Liver (tissue), 9 donors: Measurements from ENCODE around the gene PPM1L. TPM values are rescaled to one million over a fixed set of nuclear protein-coding genes. Genes with fewer than 3 reads are reported as not detected.

Experiments used
- DNase-seq: peaks from one replicate; pipeline ENCODE4 v3.0.0-alpha.2; 2017; ENCODE audit warnings: low spot score
- H3K27ac ChIP-seq, 2 donors: one replicate each; pipeline ENCODE4 v1.7.0; 2013; ENCODE audit warnings: inconsistent platforms in 2 of 2, low read length in 2 of 2, control low read depth in 1 of 2, low read depth in 1 of 2, mild to moderate bottlenecking in 1 of 2
- H3K27me3 ChIP-seq, 4 donors: one replicate each; pipeline versions ENCODE4 v1.6.1 to v1.7.0; 2013; ENCODE audit warnings: low read length in 3 of 4, inconsistent platforms in 1 of 4, mild to moderate bottlenecking in 1 of 4, moderate library complexity in 1 of 4; ENCODE audit not compliant: control insufficient read depth in 4 of 4, insufficient read depth in 4 of 4
- H3K36me3 ChIP-seq, 4 donors: one replicate each; pipeline versions ENCODE4 v1.6.1 to v1.7.0; 2013; ENCODE audit warnings: low read length in 3 of 4, mild to moderate bottlenecking in 3 of 4, low read depth in 1 of 4, moderate library complexity in 1 of 4; ENCODE audit not compliant: control insufficient read depth in 4 of 4, insufficient read depth in 3 of 4
- H3K4me1 ChIP-seq, 4 donors: one replicate each; pipeline versions ENCODE4 v1.6.1 to v1.7.0; 2013; ENCODE audit warnings: low read length in 3 of 4, mild to moderate bottlenecking in 3 of 4, moderate library complexity in 1 of 4; ENCODE audit not compliant: control insufficient read depth in 4 of 4, insufficient read depth in 4 of 4
- H3K4me3 ChIP-seq, 3 donors: one replicate each; pipeline versions ENCODE4 v1.6.1 to v1.7.0; 2013; ENCODE audit warnings: low read length in 3 of 3, control low read depth in 1 of 3, low read depth in 1 of 3, mild to moderate bottlenecking in 1 of 3
- H3K9ac ChIP-seq, 2 donors: one replicate each; pipeline ENCODE4 v1.7.0; 2013; ENCODE audit warnings: low read length in 2 of 2, mild to moderate bottlenecking in 2 of 2, moderate library complexity in 2 of 2, control low read depth in 1 of 2, low read depth in 1 of 2
- H3K9me3 ChIP-seq, 4 donors: one replicate each; pipeline versions ENCODE4 v1.6.1 to v1.7.0; 2013; ENCODE audit warnings: low read length in 3 of 4; ENCODE audit not compliant: control insufficient read depth in 4 of 4
- EGR1 ChIP-seq, 2 donors: IDR thresholded peaks; 2 replicates each; pipeline ENCODE4 v1.6.1; 2016 to 2018; ENCODE audit warnings: antibody characterized with exemption in 2 of 2, low read depth in 2 of 2
- FOXA1 ChIP-seq: IDR thresholded peaks from 2 replicates; pipeline ENCODE4 v1.6.1; 2016; ENCODE audit warnings: antibody characterized with exemption
- FOXA2 ChIP-seq: IDR thresholded peaks from 2 replicates; pipeline ENCODE4 v1.6.1; 2016; ENCODE audit warnings: antibody characterized with exemption
- GABPA ChIP-seq, 2 donors: IDR thresholded peaks in 1 of 2; conservative IDR thresholded peaks in 1 of 2; 2 replicates each; pipeline ENCODE4 v1.6.1; 2016; ENCODE audit warnings: antibody characterized with exemption in 2 of 2, mild to moderate bottlenecking in 1 of 2, moderate library complexity in 1 of 2
- HNF4A ChIP-seq, 2 donors: conservative IDR thresholded peaks; 2 replicates each; pipeline ENCODE4 v1.6.1; 2016; ENCODE audit warnings: antibody characterized with exemption in 2 of 2, mild to moderate bottlenecking in 2 of 2
- HNF4G ChIP-seq: IDR thresholded peaks from 2 replicates; pipeline ENCODE4 v1.6.1; 2016; ENCODE audit warnings: antibody characterized with exemption
- JUND ChIP-seq, 2 donors: IDR thresholded peaks; 2 replicates each; pipeline ENCODE4 v1.6.1; 2016; ENCODE audit warnings: antibody characterized with exemption in 2 of 2
- NR2F2 ChIP-seq: IDR thresholded peaks from 2 replicates; pipeline ENCODE4 v1.6.1; 2016; ENCODE audit warnings: antibody characterized with exemption
- RAD21 ChIP-seq, 2 donors: IDR thresholded peaks; 2 replicates each; pipeline ENCODE4 v1.6.1; 2016; ENCODE audit warnings: antibody characterized with exemption in 2 of 2, mild to moderate bottlenecking in 2 of 2
- RXRA ChIP-seq, 2 donors: IDR thresholded peaks; 2 replicates each; pipeline ENCODE4 v1.6.1; 2017 to 2018; ENCODE audit warnings: antibody characterized with exemption in 2 of 2, mild to moderate bottlenecking in 1 of 2
- SP1 ChIP-seq: IDR thresholded peaks from 2 replicates; pipeline ENCODE4 v1.6.1; 2018; ENCODE audit warnings: antibody characterized with exemption, mild to moderate bottlenecking
- TAF1 ChIP-seq: conservative IDR thresholded peaks from 2 replicates; pipeline ENCODE4 v1.6.1; 2016; ENCODE audit warnings: antibody characterized with exemption, mild to moderate bottlenecking
- YY1 ChIP-seq: IDR thresholded peaks from 2 replicates; pipeline ENCODE4 v1.6.1; 2016; ENCODE audit warnings: antibody characterized with exemption, mild to moderate bottlenecking
- WGBS: extraction: QIAGEN DNeasy Blood & Tissue Kit; methylation state at CpG from one replicate; pipeline ENCODE4 v1.1.7; 2013; 5-methylcytosine and 5-hydroxymethylcytosine counted together
- polyA plus RNA-seq, 2 donors: library from polyadenylated mRNA; stranded (reverse) in 1 of 2; unstranded in 1 of 2; fragments of 200-250 nt in 1 of 2; fragments of >200 nt in 1 of 2; fragmentation: Nextera tagmentation in 1 of 2; extraction: Ambion mirVana in 1 of 2; gene quantifications; one replicate each; pipeline versions ENCODE4 v1.2.1 to v1.2.3, GENCODE V29; 2013 to 2015
- total RNA-seq, 2 donors: library from RNA; depleted of rRNA; stranded (reverse); fragments of >200 nt; gene quantifications; one replicate each; pipeline ENCODE4 v1.2.3, GENCODE V29; 2014
- TF ChIP-seq, protein P1 (sequence below): fragments of 150-350 bp; IDR thresholded peaks from 2 replicates; pipeline ENCODE4 v1.5.1; 2017; ENCODE audit warnings: improper control_type of control experiment, low read depth, low read length; ENCODE audit not compliant: missing input control
- TF ChIP-seq, protein P2 (sequence below): IDR thresholded peaks from 2 replicates; pipeline ENCODE4 v1.6.1; 2016; ENCODE audit warnings: antibody characterized with exemption, mild to moderate bottlenecking
- TF ChIP-seq, protein P3 (sequence below): IDR thresholded peaks from 2 replicates; pipeline ENCODE4 v1.6.1; 2016; ENCODE audit warnings: antibody characterized with exemption
- TF ChIP-seq, protein P4 (sequence below): IDR thresholded peaks from 2 replicates; pipeline ENCODE4 v1.6.1; 2016; ENCODE audit warnings: antibody characterized with exemption
- TF ChIP-seq, protein P5 (sequence below): IDR thresholded peaks from 2 replicates; pipeline ENCODE4 v1.6.1; 2016; ENCODE audit warnings: antibody characterized with exemption
- donor health status: healthy.
- donor health status: healthy.
- donor health status: healthy.
- donor health status: healthy.
- donor health status: healthy.

PPM1L gene
- total and polyA plus RNA-seq, 4 donors, result 1.6 to 8.5 (median 4.8) TPM

DNA sequence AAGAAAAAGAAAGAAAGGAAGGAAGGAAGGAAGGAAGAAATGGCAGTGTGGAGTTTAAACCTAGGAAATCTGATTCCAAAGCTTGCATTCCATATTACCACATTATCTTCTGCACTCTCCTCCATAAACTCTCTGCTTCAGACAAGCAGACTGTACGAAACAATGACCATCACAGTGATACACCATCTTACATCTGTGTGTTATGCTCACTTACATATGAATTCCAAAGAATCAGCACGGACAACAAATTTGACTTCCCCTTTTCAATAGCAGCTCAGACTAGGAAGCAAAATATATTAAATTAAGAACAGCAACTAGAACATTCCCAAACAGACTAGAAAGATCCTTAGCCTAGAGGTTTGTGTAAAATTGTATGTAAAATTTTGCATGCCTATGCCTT, 18.0 kb upstream of the PPM1L start:
- Histone ChIP-seq H3K4me1 (peaks cover 0 to 6% (median 3%) of the 10 kb centered on the region in 4 donors), H3K9me3 (no peaks in the 10 kb centered on the region), H3K36me3 (no peaks in the 10 kb centered on the region), H3K9ac (no peak overlapping the region), H3K27me3 (no peaks in the 10 kb centered on the region), H3K27ac (no peak overlapping the region), H3K4me3 (no peak overlapping the region)
- no peak for DNase-seq
- TF ChIP-seq JUND (IDR thresholded peaks at IDR 0.05) (no peak), GABPA (IDR thresholded peaks at IDR 0.05 in 1 of 2, conservative IDR thresholded peaks at IDR 0.05 in 1 of 2) (no peak), EGR1 (IDR thresholded peaks at IDR 0.05; ENCODE audit: low read depth in 2 of 2) (no peak), RXRA (IDR thresholded peaks at IDR 0.05) (no peak), RAD21 (IDR thresholded peaks at IDR 0.05) (no peak), TAF1 (no peak), HNF4A (conservative IDR thresholded peaks at IDR 0.05) (no peak)
- TF ChIP-seq, protein P1, sequence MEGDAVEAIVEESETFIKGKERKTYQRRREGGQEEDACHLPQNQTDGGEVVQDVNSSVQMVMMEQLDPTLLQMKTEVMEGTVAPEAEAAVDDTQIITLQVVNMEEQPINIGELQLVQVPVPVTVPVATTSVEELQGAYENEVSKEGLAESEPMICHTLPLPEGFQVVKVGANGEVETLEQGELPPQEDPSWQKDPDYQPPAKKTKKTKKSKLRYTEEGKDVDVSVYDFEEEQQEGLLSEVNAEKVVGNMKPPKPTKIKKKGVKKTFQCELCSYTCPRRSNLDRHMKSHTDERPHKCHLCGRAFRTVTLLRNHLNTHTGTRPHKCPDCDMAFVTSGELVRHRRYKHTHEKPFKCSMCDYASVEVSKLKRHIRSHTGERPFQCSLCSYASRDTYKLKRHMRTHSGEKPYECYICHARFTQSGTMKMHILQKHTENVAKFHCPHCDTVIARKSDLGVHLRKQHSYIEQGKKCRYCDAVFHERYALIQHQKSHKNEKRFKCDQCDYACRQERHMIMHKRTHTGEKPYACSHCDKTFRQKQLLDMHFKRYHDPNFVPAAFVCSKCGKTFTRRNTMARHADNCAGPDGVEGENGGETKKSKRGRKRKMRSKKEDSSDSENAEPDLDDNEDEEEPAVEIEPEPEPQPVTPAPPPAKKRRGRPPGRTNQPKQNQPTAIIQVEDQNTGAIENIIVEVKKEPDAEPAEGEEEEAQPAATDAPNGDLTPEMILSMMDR, result no peak
- TF ChIP-seq, protein P2, sequence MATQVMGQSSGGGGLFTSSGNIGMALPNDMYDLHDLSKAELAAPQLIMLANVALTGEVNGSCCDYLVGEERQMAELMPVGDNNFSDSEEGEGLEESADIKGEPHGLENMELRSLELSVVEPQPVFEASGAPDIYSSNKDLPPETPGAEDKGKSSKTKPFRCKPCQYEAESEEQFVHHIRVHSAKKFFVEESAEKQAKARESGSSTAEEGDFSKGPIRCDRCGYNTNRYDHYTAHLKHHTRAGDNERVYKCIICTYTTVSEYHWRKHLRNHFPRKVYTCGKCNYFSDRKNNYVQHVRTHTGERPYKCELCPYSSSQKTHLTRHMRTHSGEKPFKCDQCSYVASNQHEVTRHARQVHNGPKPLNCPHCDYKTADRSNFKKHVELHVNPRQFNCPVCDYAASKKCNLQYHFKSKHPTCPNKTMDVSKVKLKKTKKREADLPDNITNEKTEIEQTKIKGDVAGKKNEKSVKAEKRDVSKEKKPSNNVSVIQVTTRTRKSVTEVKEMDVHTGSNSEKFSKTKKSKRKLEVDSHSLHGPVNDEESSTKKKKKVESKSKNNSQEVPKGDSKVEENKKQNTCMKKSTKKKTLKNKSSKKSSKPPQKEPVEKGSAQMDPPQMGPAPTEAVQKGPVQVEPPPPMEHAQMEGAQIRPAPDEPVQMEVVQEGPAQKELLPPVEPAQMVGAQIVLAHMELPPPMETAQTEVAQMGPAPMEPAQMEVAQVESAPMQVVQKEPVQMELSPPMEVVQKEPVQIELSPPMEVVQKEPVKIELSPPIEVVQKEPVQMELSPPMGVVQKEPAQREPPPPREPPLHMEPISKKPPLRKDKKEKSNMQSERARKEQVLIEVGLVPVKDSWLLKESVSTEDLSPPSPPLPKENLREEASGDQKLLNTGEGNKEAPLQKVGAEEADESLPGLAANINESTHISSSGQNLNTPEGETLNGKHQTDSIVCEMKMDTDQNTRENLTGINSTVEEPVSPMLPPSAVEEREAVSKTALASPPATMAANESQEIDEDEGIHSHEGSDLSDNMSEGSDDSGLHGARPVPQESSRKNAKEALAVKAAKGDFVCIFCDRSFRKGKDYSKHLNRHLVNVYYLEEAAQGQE, result no peak
- WGBS, result 79% methylated on average over 2 of the region's 2 CpGs

DNA sequence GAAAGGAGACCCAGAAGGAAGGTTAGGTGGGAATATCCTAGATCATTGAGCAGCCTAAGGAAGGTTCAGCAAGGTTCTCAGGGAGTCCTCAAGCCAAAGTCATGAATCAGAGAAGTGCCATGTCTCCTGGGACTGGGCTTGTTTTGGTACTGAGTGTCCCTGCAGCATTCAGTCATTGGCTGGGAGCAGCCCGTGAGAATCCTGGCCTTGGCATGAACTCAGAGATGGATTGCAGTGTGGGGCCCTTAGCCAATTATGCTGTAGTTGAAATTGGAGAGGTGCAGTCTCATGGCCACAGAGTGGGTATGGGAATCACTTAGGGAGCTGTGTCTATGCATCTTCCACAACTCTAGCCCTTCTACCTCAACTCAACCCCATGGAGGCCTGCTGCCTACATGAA, 17.0 kb upstream of the PPM1L start:
- Histone ChIP-seq H3K36me3 (no peaks in the 10 kb centered on the region), H3K27ac (no peak overlapping the region), H3K4me1 (peaks cover 0 to 6% (median 3%) of the 10 kb centered on the region in 4 donors), H3K9me3 (no peaks in the 10 kb centered on the region), H3K9ac (no peak overlapping the region), H3K4me3 (no peak overlapping the region), H3K27me3 (no peaks in the 10 kb centered on the region)
- no peak for DNase-seq
- TF ChIP-seq, protein P3, sequence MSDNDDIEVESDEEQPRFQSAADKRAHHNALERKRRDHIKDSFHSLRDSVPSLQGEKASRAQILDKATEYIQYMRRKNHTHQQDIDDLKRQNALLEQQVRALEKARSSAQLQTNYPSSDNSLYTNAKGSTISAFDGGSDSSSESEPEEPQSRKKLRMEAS, result no peak
- TF ChIP-seq NR2F2 (no peak), JUND (IDR thresholded peaks at IDR 0.05) (no peak), YY1 (no peak), RXRA (IDR thresholded peaks at IDR 0.05) (no peak), HNF4A (conservative IDR thresholded peaks at IDR 0.05) (no peak), FOXA2 (no peak), RAD21 (IDR thresholded peaks at IDR 0.05) (no peak), TAF1 (no peak), EGR1 (IDR thresholded peaks at IDR 0.05; ENCODE audit: low read depth in 2 of 2) (no peak), SP1 (no peak), GABPA (IDR thresholded peaks at IDR 0.05 in 1 of 2, conservative IDR thresholded peaks at IDR 0.05 in 1 of 2) (no peak), FOXA1 (no peak), HNF4G (no peak)
- TF ChIP-seq, protein P2, result no peak
- TF ChIP-seq, protein P4, sequence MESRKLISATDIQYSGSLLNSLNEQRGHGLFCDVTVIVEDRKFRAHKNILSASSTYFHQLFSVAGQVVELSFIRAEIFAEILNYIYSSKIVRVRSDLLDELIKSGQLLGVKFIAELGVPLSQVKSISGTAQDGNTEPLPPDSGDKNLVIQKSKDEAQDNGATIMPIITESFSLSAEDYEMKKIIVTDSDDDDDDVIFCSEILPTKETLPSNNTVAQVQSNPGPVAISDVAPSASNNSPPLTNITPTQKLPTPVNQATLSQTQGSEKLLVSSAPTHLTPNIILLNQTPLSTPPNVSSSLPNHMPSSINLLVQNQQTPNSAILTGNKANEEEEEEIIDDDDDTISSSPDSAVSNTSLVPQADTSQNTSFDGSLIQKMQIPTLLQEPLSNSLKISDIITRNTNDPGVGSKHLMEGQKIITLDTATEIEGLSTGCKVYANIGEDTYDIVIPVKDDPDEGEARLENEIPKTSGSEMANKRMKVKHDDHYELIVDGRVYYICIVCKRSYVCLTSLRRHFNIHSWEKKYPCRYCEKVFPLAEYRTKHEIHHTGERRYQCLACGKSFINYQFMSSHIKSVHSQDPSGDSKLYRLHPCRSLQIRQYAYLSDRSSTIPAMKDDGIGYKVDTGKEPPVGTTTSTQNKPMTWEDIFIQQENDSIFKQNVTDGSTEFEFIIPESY, result no peak
- TF ChIP-seq, protein P1, result no peak
- TF ChIP-seq, protein P5, sequence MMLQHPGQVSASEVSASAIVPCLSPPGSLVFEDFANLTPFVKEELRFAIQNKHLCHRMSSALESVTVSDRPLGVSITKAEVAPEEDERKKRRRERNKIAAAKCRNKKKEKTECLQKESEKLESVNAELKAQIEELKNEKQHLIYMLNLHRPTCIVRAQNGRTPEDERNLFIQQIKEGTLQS, result no peak
- WGBS, result 30% methylated on average over 1 of the region's 1 CpG
